ENCODE measurements around the gene FEM1C.

- TF ChIP-seq POLR2A (IDR thresholded peaks at IDR 0.05) = no peak
- no peak for TF ChIP-seq CTCF (IDR thresholded peaks at IDR 0.05)
- no peak for TF ChIP-seq POLR2AphosphoS5 (IDR thresholded peaks at IDR 0.05)
These were observed 12.7 kb downstream of the FEM1C start for GRCh38 chr5:115531787-115532367.
